SKM-1 (cell line): ENCODE data around the gene SLC34A2.
"Not testable (repeated sequence)": the region's sequence is repeated elsewhere in the genome, so short reads cannot be mapped to it uniquely, and the experiment has no call there.

ENCODE experiments used
- DNase-seq: peaks from one replicate; lab custom pipeline; 2025; ENCODE audit not compliant: unreplicated experiment; lab: John Stamatoyannopoulos, UW

SLC34A2 gene

GRCh38 chr4:25654971-25655963 is at the start of gene SLC34A2:
Gene SLC34A2, plus strand, starts transcription at chr4:25655851. Its CDS starts 6,650 bp downstream, at chr4:25662501.
- DNase-seq, result no peak

GRCh38 chr4:25608644-25609043 is 47.0 kb upstream of the SLC34A2 start:
- no peak for DNase-seq

GRCh38 chr4:25609976-25610375 is 45.7 kb upstream of the SLC34A2 start:
- DNase-seq, result no peak

- not testable (repeated sequence) for DNase-seq
These were observed 42.0 kb upstream of the SLC34A2 start for GRCh38 chr4:25613613-25614012.

- no peak for DNase-seq
These were observed 40.8 kb upstream of the SLC34A2 start for GRCh38 chr4:25614807-25615206.

GRCh38 chr4:25621027-25621930 is 34.4 kb upstream of the SLC34A2 start:
- DNase-seq, result no peak

- no peak for DNase-seq
These were observed 31.0 kb upstream of the SLC34A2 start for GRCh38 chr4:25624616-25625015.

GRCh38 chr4:25628451-25628850 is 27.2 kb upstream of the SLC34A2 start:
- no peak for DNase-seq

- no peak for DNase-seq
These were observed 23.5 kb upstream of the SLC34A2 start for GRCh38 chr4:25632135-25632534.

- DNase-seq, result no peak
These were observed 22.1 kb upstream of the SLC34A2 start for GRCh38 chr4:25633541-25633940.

- no peak for DNase-seq
These were observed 20.1 kb upstream of the SLC34A2 start for GRCh38 chr4:25635501-25635900.

GRCh38 chr4:25637581-25638220 is 17.9 kb upstream of the SLC34A2 start:
- DNase-seq, result no peak

- no peak for DNase-seq
These were observed 17.4 kb upstream of the SLC34A2 start for GRCh38 chr4:25638221-25638601.

GRCh38 chr4:25638806-25639205 is 16.8 kb upstream of the SLC34A2 start:
- no peak for DNase-seq

GRCh38 chr4:25650311-25650710 is 5.3 kb upstream of the SLC34A2 start:
- DNase-seq, result no peak

GRCh38 chr4:25651682-25652081 is 4.0 kb upstream of the SLC34A2 start:
- no peak for DNase-seq

- DNase-seq, result no peak
These were observed 1.4 kb upstream of the SLC34A2 start for GRCh38 chr4:25654031-25654970.

- no peak for DNase-seq
These were observed 380 bp downstream of the SLC34A2 start for GRCh38 chr4:25656031-25656430.

- DNase-seq, result no peak
These were observed 2.7 kb downstream of the SLC34A2 start for GRCh38 chr4:25658357-25658771.

GRCh38 chr4:25658777-25659176 is 3.1 kb downstream of the SLC34A2 start:
- DNase-seq, result no peak
